IPS-20b (cell line): Measurements from ENCODE around the gene TPCN1.

Source experiments
- H3K27ac ChIP-seq: one replicate; pipeline ENCODE4 v1.5.1; 2013; ENCODE audit warnings: low read length
- H3K27me3 ChIP-seq: 2 replicates; pipeline ENCODE4 v1.6.1; 2013; ENCODE audit warnings: mild to moderate bottlenecking, low read length, inconsistent platforms; ENCODE audit not compliant: insufficient read depth
- H3K36me3 ChIP-seq: 2 replicates; pipeline ENCODE4 v1.6.1; 2013; ENCODE audit warnings: low read depth, mild to moderate bottlenecking, inconsistent platforms, low read length, moderate library complexity; ENCODE audit not compliant: insufficient read depth
- H3K4me1 ChIP-seq: 2 replicates; pipeline ENCODE4 v1.6.1; 2013; ENCODE audit warnings: mild to moderate bottlenecking, control low read depth, inconsistent platforms, low read length, moderate library complexity; ENCODE audit not compliant: insufficient read depth
- H3K4me3 ChIP-seq: 2 replicates; pipeline ENCODE4 v1.5.1; 2013; ENCODE audit warnings: mild to moderate bottlenecking, low read length, inconsistent platforms
- H3K9ac ChIP-seq: 2 replicates; pipeline ENCODE4 v1.6.1; 2013; ENCODE audit warnings: low read depth, mild to moderate bottlenecking, inconsistent platforms, low read length, moderate library complexity
- H3K9me3 ChIP-seq: 2 replicates; pipeline ENCODE4 v1.6.1; 2013; ENCODE audit warnings: mild to moderate bottlenecking, low read depth, low read length, inconsistent platforms; ENCODE audit not compliant: insufficient read depth

TPCN1 gene

GRCh38 chr12:113297621-113298471 lies 76.6 kb downstream of the TPCN1 start:
- H3K9me3 ChIP-seq: no peaks in the 10 kb centered on the region
- H3K4me1 ChIP-seq: no peaks in the 10 kb centered on the region; the same call in 1 of the 2 replicates
- no peak overlapping the region for H3K9ac ChIP-seq
- H3K27ac ChIP-seq: no peak overlapping the region
- no peaks in the 10 kb centered on the region for H3K27me3 ChIP-seq
- H3K36me3 ChIP-seq: no peaks in the 10 kb centered on the region
- no peak overlapping the region for H3K4me3 ChIP-seq

- Histone ChIP-seq H3K36me3 (no peaks in the 10 kb centered on the region), H3K27me3 (no peaks in the 10 kb centered on the region), H3K9me3 (no peaks in the 10 kb centered on the region), H3K27ac (no peak overlapping the region), H3K9ac (no peak overlapping the region), H3K4me1 (no peaks in the 10 kb centered on the region; the same call in 1 of the 2 replicates), H3K4me3 (no peak overlapping the region)
Measured at GRCh38 chr12:113298472-113298817, 77.2 kb downstream of the TPCN1 start.

GRCh38 chr12:113298861-113299545 lies 77.7 kb downstream of the TPCN1 start:
- Histone ChIP-seq H3K9ac (no peak overlapping the region), H3K36me3 (no peaks in the 10 kb centered on the region), H3K27me3 (no peaks in the 10 kb centered on the region), H3K27ac (peak overlapping the region; percentile 7), H3K4me3 (no peak overlapping the region), H3K9me3 (no peaks in the 10 kb centered on the region), H3K4me1 (no peaks in the 10 kb centered on the region; the same call in 1 of the 2 replicates)

GRCh38 chr12:113299619-113300237 lies 78.5 kb downstream of the TPCN1 start:
- Histone ChIP-seq H3K4me1 (no peaks in the 10 kb centered on the region; the same call in 1 of the 2 replicates), H3K9me3 (no peaks in the 10 kb centered on the region), H3K9ac (no peak overlapping the region), H3K36me3 (no peaks in the 10 kb centered on the region), H3K27me3 (no peaks in the 10 kb centered on the region), H3K4me3 (no peak overlapping the region), H3K27ac (peak overlapping the region; percentile 7)

GRCh38 chr12:113301811-113302210 lies 80.5 kb downstream of the TPCN1 start:
- no peak overlapping the region for H3K27ac ChIP-seq
- H3K9me3 ChIP-seq: no peaks in the 10 kb centered on the region
- no peak overlapping the region for H3K4me3 ChIP-seq
- H3K9ac ChIP-seq: no peak overlapping the region
- no peaks in the 10 kb centered on the region for H3K36me3 ChIP-seq
- no peaks in the 10 kb centered on the region for H3K27me3 ChIP-seq
- no peaks in the 10 kb centered on the region for H3K4me1 ChIP-seq

GRCh38 chr12:113302466-113302865 lies 81.2 kb downstream of the TPCN1 start:
- Histone ChIP-seq H3K9me3 (no peaks in the 10 kb centered on the region), H3K27ac (no peak overlapping the region), H3K36me3 (no peaks in the 10 kb centered on the region)

GRCh38 chr12:113302886-113303640 lies 81.8 kb downstream of the TPCN1 start:
- no peaks in the 10 kb centered on the region for H3K27me3 ChIP-seq
- H3K36me3 ChIP-seq: no peaks in the 10 kb centered on the region
- H3K27ac ChIP-seq: no peak overlapping the region
- no peak overlapping the region for H3K9ac ChIP-seq
- H3K4me1 ChIP-seq: no peaks in the 10 kb centered on the region
- no peak overlapping the region for H3K4me3 ChIP-seq
- no peaks in the 10 kb centered on the region for H3K9me3 ChIP-seq

More at GRCh38 chr12:113302466-113302865, 81.2 kb downstream of the TPCN1 start:
- Histone ChIP-seq H3K9ac (no peak overlapping the region), H3K4me3 (no peak overlapping the region), H3K27me3 (no peaks in the 10 kb centered on the region), H3K4me1 (no peaks in the 10 kb centered on the region)

- no peak overlapping the region for H3K9ac ChIP-seq
- H3K4me1 ChIP-seq: no peaks in the 10 kb centered on the region
Measured at GRCh38 chr12:113305281-113305856, 84.1 kb downstream of the TPCN1 start.

GRCh38 chr12:113306382-113306781 lies 85.1 kb downstream of the TPCN1 start:
- no peak overlapping the region for H3K9ac ChIP-seq
- no peaks in the 10 kb centered on the region for H3K4me1 ChIP-seq
- no peak overlapping the region for H3K4me3 ChIP-seq
- H3K9me3 ChIP-seq: no peaks in the 10 kb centered on the region
- H3K27me3 ChIP-seq: no peaks in the 10 kb centered on the region
- H3K36me3 ChIP-seq: no peaks in the 10 kb centered on the region
- no peak overlapping the region for H3K27ac ChIP-seq

More at GRCh38 chr12:113305281-113305856, 84.1 kb downstream of the TPCN1 start:
- no peaks in the 10 kb centered on the region for H3K27me3 ChIP-seq
- no peaks in the 10 kb centered on the region for H3K36me3 ChIP-seq
- H3K4me3 ChIP-seq: no peak overlapping the region
- no peak overlapping the region for H3K27ac ChIP-seq
- no peaks in the 10 kb centered on the region for H3K9me3 ChIP-seq

- no peak overlapping the region for H3K4me3 ChIP-seq
- no peak overlapping the region for H3K9ac ChIP-seq
- no peaks in the 10 kb centered on the region for H3K4me1 ChIP-seq
- H3K27me3 ChIP-seq: no peaks in the 10 kb centered on the region
- H3K27ac ChIP-seq: no peak overlapping the region
- H3K9me3 ChIP-seq: no peaks in the 10 kb centered on the region
- H3K36me3 ChIP-seq: no peaks in the 10 kb centered on the region
Measured at GRCh38 chr12:113310489-113310888, 89.2 kb downstream of the TPCN1 start.

- no peak overlapping the region for H3K9ac ChIP-seq
- no peak overlapping the region for H3K4me3 ChIP-seq
- H3K27me3 ChIP-seq: no peaks in the 10 kb centered on the region
- no peak overlapping the region for H3K27ac ChIP-seq
- H3K4me1 ChIP-seq: no peaks in the 10 kb centered on the region
- H3K36me3 ChIP-seq: peaks cover 10% of the 10 kb centered on the region
- H3K9me3 ChIP-seq: no peaks in the 10 kb centered on the region
Measured at GRCh38 chr12:113314121-113314529, 92.9 kb downstream of the TPCN1 start.
